IMR-90 (cell line): ENCODE data around the gene GPR161. TPM values are rescaled to one million over a fixed set of nuclear protein-coding genes. Genes with fewer than 3 reads are reported as not detected.

Experiments
- ATAC-seq: fragments of 200-7000 bp; cut with Tn5 transposase; 2 replicates; pipeline ENCODE4 v1.9.1; 2020; ENCODE audit warnings: low read depth, mild to moderate bottlenecking, moderate library complexity
- BruUV-seq: library from RNA; stranded (reverse); fragments of 400-500 nt; replicated peaks from 2 replicates; lab custom pipeline; 2021; lab: Mats Ljungman, UMichigan
- CTCF ChIA-PET: fragments of 300-600 bp; formaldehyde crosslinking; extraction: SDS; loops from one replicate; lab custom pipeline; 2021; ENCODE audit warnings: antibody characterized with exemption; lab: Yijun Ruan, JAX
- POLR2A ChIA-PET: fragments of 300-600 bp; sonication (Branson Sonifier 250); formaldehyde crosslinking; loops from one replicate; lab custom pipeline; 2022; ENCODE audit warnings: antibody characterized with exemption; ENCODE audit not compliant: unreplicated experiment; lab: Charles Lee
- DNase-seq: peaks from one replicate; pipeline ENCODE4 v3.0.0; 2013
- H2AFZ ChIP-seq: replicated peaks from 2 replicates; pipeline ENCODE3; 2013; ENCODE audit warnings: low read length, mild to moderate bottlenecking; ENCODE audit not compliant: poor library complexity
- H2AK5ac ChIP-seq: 2 replicates; pipeline ENCODE4 v1.6.1; 2013; ENCODE audit warnings: low read depth, low read length, inconsistent platforms
- H2AK9ac ChIP-seq: replicated peaks from 2 replicates; pipeline ENCODE3; 2013; ENCODE audit warnings: mild to moderate bottlenecking, low read depth, low read length, moderate library complexity; ENCODE audit not compliant: poor library complexity
- H2BK120ac ChIP-seq: 2 replicates; pipeline ENCODE4 v1.6.1; 2013; ENCODE audit warnings: low read depth, low read length, inconsistent platforms
- H2BK15ac ChIP-seq: 3 replicates; pipeline ENCODE4 v1.6.1; 2013; ENCODE audit warnings: low read depth, low read length, inconsistent platforms
- H2BK20ac ChIP-seq: 2 replicates; pipeline ENCODE4 v1.6.1; 2013; ENCODE audit warnings: low read depth, mild to moderate bottlenecking, inconsistent platforms, low read length, moderate library complexity
- H2BK5ac ChIP-seq: 2 replicates; pipeline ENCODE4 v1.6.1; 2013; ENCODE audit warnings: mild to moderate bottlenecking, low read depth, low read length, inconsistent platforms; ENCODE audit not compliant: poor library complexity, severe bottlenecking
- H3K14ac ChIP-seq: replicated peaks from 2 replicates; pipeline ENCODE4 v1.6.1; 2013; ENCODE audit warnings: low read depth, low read length, inconsistent platforms
- H3K18ac ChIP-seq: 2 replicates; pipeline ENCODE4 v1.6.1; 2013; ENCODE audit warnings: low read depth, low read length, control low read depth
- H3K23ac ChIP-seq: 2 replicates; pipeline ENCODE4 v1.6.1; 2013; ENCODE audit warnings: low read depth, low read length, inconsistent platforms
- H3K27ac ChIP-seq: 2 replicates; pipeline ENCODE4 v1.5.1; 2013; ENCODE audit warnings: mild to moderate bottlenecking, control low read depth, low read length; ENCODE audit not compliant: insufficient read depth
- H3K27me3 ChIP-seq: 2 replicates; pipeline ENCODE4 v1.6.1; 2013; ENCODE audit warnings: low read length; ENCODE audit not compliant: control insufficient read depth, insufficient read depth
- H3K36me3 ChIP-seq: 2 replicates; pipeline ENCODE4 v1.6.1; 2013; ENCODE audit warnings: low read length, mixed read lengths; ENCODE audit not compliant: control insufficient read depth, insufficient read depth
- H3K4ac ChIP-seq: 2 replicates; pipeline ENCODE4 v1.6.1; 2013; ENCODE audit warnings: low read depth, low read length, inconsistent platforms
- H3K4me1 ChIP-seq: 2 replicates; pipeline ENCODE4 v1.6.1; 2013; ENCODE audit warnings: low read length, mixed read lengths; ENCODE audit not compliant: control insufficient read depth, insufficient read depth
- H3K4me2 ChIP-seq: 2 replicates; pipeline ENCODE4 v1.6.1; 2013; ENCODE audit warnings: low read depth, mild to moderate bottlenecking, control low read depth, low read length, moderate library complexity
- H3K4me3 ChIP-seq: 2 replicates; pipeline ENCODE4 v1.5.1; 2013; ENCODE audit warnings: low read depth, mild to moderate bottlenecking, control low read depth, low read length, moderate library complexity; ENCODE audit not compliant: insufficient read depth
- H3K56ac ChIP-seq: 2 replicates; pipeline ENCODE4 v1.6.1; 2013; ENCODE audit warnings: low read length, inconsistent platforms; ENCODE audit not compliant: insufficient read depth; ENCODE audit errors: extremely low read depth
- H3K79me1 ChIP-seq, 2 experiments: 2 replicates each; pipeline ENCODE4 v1.6.1; 2013; ENCODE audit warnings: low read length in 2 of 2, inconsistent platforms in 1 of 2, low read depth in 1 of 2
- H3K9ac ChIP-seq: 2 replicates; pipeline ENCODE4 v1.6.1; 2013; ENCODE audit warnings: low read depth, low read length, control low read depth
- H3K9me1 ChIP-seq: 2 replicates; pipeline ENCODE4 v1.6.1; 2013; ENCODE audit warnings: low read length, inconsistent platforms; ENCODE audit not compliant: insufficient read depth
- H3K9me3 ChIP-seq: 2 replicates; pipeline ENCODE4 v1.6.1; 2013; ENCODE audit warnings: low read length; ENCODE audit not compliant: control insufficient read depth, insufficient read depth
- H4K20me1 ChIP-seq: 2 replicates; pipeline ENCODE4 v1.6.1; 2013; ENCODE audit warnings: low read length, inconsistent platforms; ENCODE audit not compliant: insufficient read depth
- H4K5ac ChIP-seq: 2 replicates; pipeline ENCODE4 v1.6.1; 2013; ENCODE audit warnings: mild to moderate bottlenecking, low read depth, low read length, control low read depth
- H4K8ac ChIP-seq, 2 experiments: 2 replicates each; pipeline ENCODE4 v1.6.1; 2013; ENCODE audit warnings: low read depth in 2 of 2, low read length in 2 of 2, control low read depth in 1 of 2, inconsistent platforms in 1 of 2
- H4K91ac ChIP-seq: 2 replicates; pipeline ENCODE4 v1.6.1; 2013; ENCODE audit warnings: low read depth, low read length, inconsistent platforms; ENCODE audit not compliant: insufficient read depth
- BHLHE40 ChIP-seq: fragments of 150-350 bp; IDR thresholded peaks from 2 replicates; pipeline ENCODE4 v1.6.1; 2016; ENCODE audit warnings: mild to moderate bottlenecking, low read depth, low read length
- CEBPB ChIP-seq: IDR thresholded peaks from 2 replicates; pipeline ENCODE4 v1.6.1; 2012; ENCODE audit warnings: low read depth, low read length, improper control_type of control experiment
- CHD1 ChIP-seq: IDR thresholded peaks from 2 replicates; pipeline ENCODE4 v1.6.1; 2012; ENCODE audit warnings: low read depth, low read length, improper control_type of control experiment
- FOS ChIP-seq: fragments of 150-350 bp; IDR thresholded peaks from 2 replicates; pipeline ENCODE4 v1.6.1; 2016; ENCODE audit warnings: low read depth, low read length
- MAFK ChIP-seq: IDR thresholded peaks from 2 replicates; pipeline ENCODE4 v1.6.1; 2012; ENCODE audit warnings: low read depth, low read length, improper control_type of control experiment
- MXI1 ChIP-seq: IDR thresholded peaks from 2 replicates; pipeline ENCODE4 v1.6.1; 2012; ENCODE audit warnings: low read depth, mild to moderate bottlenecking, low read length, moderate library complexity, borderline replicate concordance
- POLR2A ChIP-seq: IDR thresholded peaks from 2 replicates; pipeline ENCODE4 v1.6.1; 2012; ENCODE audit warnings: mild to moderate bottlenecking, low read depth, low read length
- RAD21 ChIP-seq: IDR thresholded peaks from 2 replicates; pipeline ENCODE4 v1.6.1; 2012; ENCODE audit warnings: low read length, improper control_type of control experiment
- WGBS, 2 experiments: methylation state at CpG; one replicate each; pipeline versions ENCODE4 v1.1.5 to v1.1.7; 2013; ENCODE audit warnings: missing lambda C conversion rate in 2 of 2; ENCODE audit not compliant: insufficient read length in 1 of 2; ENCODE audit errors: extremely low coverage in 2 of 2; 5-methylcytosine and 5-hydroxymethylcytosine counted together
- dilution Hi-C: fragments of 300-500 bp; cut with HindIII; formaldehyde crosslinking; loops from one replicate; pipeline ENCODE4 v1.14.3; 2018; ENCODE audit warnings: low sequenced_read_pairs; ENCODE audit not compliant: unreplicated experiment
- in situ Hi-C: fragments of 300-500 bp; cut with MboI; formaldehyde crosslinking; loops from 3 replicates; pipeline ENCODE4 v1.14.3; 2019; ENCODE audit warnings: low sequenced_read_pairs, inconsistent platforms, mixed read lengths
- intact Hi-C: fragments of 100-400 bp; cut with micrococcal nuclease; formaldehyde crosslinking; loops from 2 replicates; pipeline ENCODE4 v1.10.0; 2022
- polyA plus RNA-seq, 3 experiments: library from polyadenylated mRNA; depleted of rRNA; stranded (reverse); fragments of >200 nt; gene quantifications; 2 replicates each; pipeline ENCODE4 v1.2.3, GENCODE V29; 2012; ENCODE audit warnings: low replicate concordance in 1 of 3
- total RNA-seq: library from RNA; depleted of rRNA; stranded (reverse); fragments of >200 nt; gene quantifications from 2 replicates; pipeline ENCODE4 v1.2.3, GENCODE V29; 2012
- TF ChIP-seq, protein P1 (sequence below): fragments of 150-350 bp; IDR thresholded peaks from 2 replicates; pipeline ENCODE4 v1.6.1; 2016; ENCODE audit warnings: low read depth, mild to moderate bottlenecking, low read length, moderate library complexity, borderline replicate concordance

GPR161 gene
- total and polyA plus RNA-seq, 2 of the 4 experiments (the other 2 are of a cell fraction) = 12.5 to 13.3 TPM

DNA sequence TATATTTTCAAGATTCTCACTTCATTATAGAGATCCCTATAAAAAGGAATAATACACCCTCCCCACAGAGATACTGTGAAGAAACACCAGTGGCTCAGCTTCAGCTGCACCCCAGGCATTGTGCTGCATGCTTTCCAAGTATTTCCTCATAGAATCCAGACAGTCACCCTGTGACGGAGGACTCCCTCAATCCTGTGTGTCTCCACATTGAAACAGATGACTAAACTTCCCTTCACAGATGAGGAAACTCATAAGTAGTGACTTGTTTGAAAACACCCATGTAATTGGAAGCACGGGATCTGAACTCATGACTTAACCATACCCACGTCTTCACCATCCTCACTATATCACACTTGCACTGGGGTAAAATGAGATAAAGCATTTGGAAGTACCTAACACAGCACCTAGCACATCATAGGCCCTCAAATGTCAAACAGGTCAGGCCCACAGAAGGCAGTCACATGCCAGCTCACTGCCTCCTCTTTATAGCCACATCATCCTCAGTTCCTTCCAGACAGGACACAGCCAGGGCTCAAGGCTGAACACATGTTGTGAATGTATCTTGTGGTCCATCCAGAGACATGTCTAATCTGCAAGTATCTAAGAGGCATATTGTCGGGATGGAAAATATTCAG is 55.2 kb downstream of the GPR161 start:
- Histone ChIP-seq H2AFZ (no peak overlapping the region), H3K56ac (no peak overlapping the region; the same call in 1 of the 2 replicates), H3K23ac (peak overlapping the region; percentile 72), H3K79me1 (peaks cover 0 to 52% of the 10 kb centered on the region in 2 experiments; a peak in 2 of 4 replicates), H3K4ac (peak overlapping the region; percentile 37), H2BK5ac (peak overlapping the region; percentile 84), H3K9me3 (no peaks in the 10 kb centered on the region), H2AK5ac (peak overlapping the region; percentile 79; the same call in 1 of the 2 replicates), H4K8ac (peak overlapping the region in 1 of 2 experiments; percentile 58; a peak in 1 of 4 replicates), H3K4me1 (peaks cover 9% of the 10 kb centered on the region; the same call in 1 of the 2 replicates), H3K27ac (peak overlapping the region; percentile 45; the same call in 1 of the 2 replicates), H3K9me1 (peaks cover 16% of the 10 kb centered on the region), H2BK20ac (peak overlapping the region; percentile 66; the same call in 1 of the 2 replicates), H3K4me3 (no peak overlapping the region), H4K5ac (no peak overlapping the region), H3K18ac (peak overlapping the region; percentile 6; the same call in 1 of the 2 replicates), H2AK9ac (peak overlapping the region; percentile 6), H4K20me1 (peaks cover 19% of the 10 kb centered on the region; the same call in 1 of the 2 replicates), H3K9ac (no peak overlapping the region), H3K14ac (peak overlapping the region; percentile 80), H3K27me3 (no peaks in the 10 kb centered on the region), H2BK15ac (peak overlapping the region; percentile 31; the same call in 2 of the 3 replicates), H3K36me3 (peaks cover 18% of the 10 kb centered on the region), H2BK120ac (peak overlapping the region; percentile 48), H4K91ac (no peak overlapping the region), H3K4me2 (peak overlapping the region; percentile 18; the same call in 1 of the 2 replicates)
- DNase-seq (peak; percentile 93), ATAC-seq (peak; percentile 34)
- in situ Hi-C loops = loop anchor here (10.0 kb wide), 1 partner anchor 367 kb away; no protein-coding TSS in a partner anchor
- ChIA-PET POLR2A (no interaction called here), CTCF (interaction anchor here (0.6 to 3.5 kb wide), 23 partner anchors 9 to 400 kb away, joined by 3 to 12 read pairs (median 4); partner anchors contain the start of gene MPC2)
- TF ChIP-seq FOS = peak; percentile 64
- no peak for TF ChIP-seq MAFK
- TF ChIP-seq CHD1 = no peak
- TF ChIP-seq CEBPB = peak; percentile 87
- peak; percentile 89 for TF ChIP-seq BHLHE40
- no peak for TF ChIP-seq RAD21
- TF ChIP-seq POLR2A = no peak
- TF ChIP-seq MXI1 = no peak
- TF ChIP-seq, protein P1, sequence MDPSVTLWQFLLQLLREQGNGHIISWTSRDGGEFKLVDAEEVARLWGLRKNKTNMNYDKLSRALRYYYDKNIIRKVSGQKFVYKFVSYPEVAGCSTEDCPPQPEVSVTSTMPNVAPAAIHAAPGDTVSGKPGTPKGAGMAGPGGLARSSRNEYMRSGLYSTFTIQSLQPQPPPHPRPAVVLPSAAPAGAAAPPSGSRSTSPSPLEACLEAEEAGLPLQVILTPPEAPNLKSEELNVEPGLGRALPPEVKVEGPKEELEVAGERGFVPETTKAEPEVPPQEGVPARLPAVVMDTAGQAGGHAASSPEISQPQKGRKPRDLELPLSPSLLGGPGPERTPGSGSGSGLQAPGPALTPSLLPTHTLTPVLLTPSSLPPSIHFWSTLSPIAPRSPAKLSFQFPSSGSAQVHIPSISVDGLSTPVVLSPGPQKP = no peak
- dilution Hi-C loops = no loop called here
- no CpG with 5 or more reads among the region's 4 CpGs for WGBS, 2 experiments
- BruUV-seq = no TSS peak
- intact Hi-C loops = loop anchor here (1.0 to 5.0 kb wide), 4 partner anchors 56 to 360 kb away; partner anchors contain the start of genes DCAF6, GPR161, MPC2 and MPZL1
